HG03354 (cell line): Measurements from ENCODE around the gene ITPRID2.

Experiments
- ATAC-seq: cut with Tn5 transposase; IDR thresholded peaks from one replicate; pipeline ENCODE4 v1.9.1; 2021; ENCODE audit warnings: mild to moderate bottlenecking; ENCODE audit not compliant: unreplicated experiment, poor library complexity, severe bottlenecking

ITPRID2 gene

DNA sequence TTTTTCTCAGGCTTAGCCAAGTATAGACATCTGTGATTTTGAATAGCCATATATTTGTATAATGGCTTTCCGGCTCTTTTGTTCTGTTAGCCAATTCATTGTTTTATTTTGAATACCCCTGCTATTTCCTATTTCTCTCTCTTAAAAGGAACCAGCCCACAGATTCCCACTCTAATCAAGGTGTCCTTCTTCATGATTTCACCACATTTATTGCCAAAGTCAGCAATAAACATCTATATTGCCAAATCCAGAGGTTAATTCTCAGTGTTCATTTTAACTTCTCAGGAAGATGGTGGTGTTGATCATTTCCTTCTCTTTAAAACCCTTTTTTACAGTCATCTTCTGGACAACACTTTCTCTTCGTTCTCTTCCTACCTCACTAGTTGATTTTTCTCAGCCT lies 13.1 kb upstream of the ITPRID2 start:
- ATAC-seq, result no peak

- no peak for ATAC-seq
Observed at GRCh38 chr2:181879295-181879694, 12.2 kb upstream of the ITPRID2 start.

GRCh38 chr2:181882246-181883020 lies 9.1 kb upstream of the ITPRID2 start:
- no peak for ATAC-seq

- ATAC-seq, result no peak
Observed at GRCh38 chr2:181884601-181885000, 6.9 kb upstream of the ITPRID2 start.

GRCh38 chr2:181885096-181885495 lies 6.4 kb upstream of the ITPRID2 start:
- ATAC-seq, result no peak

DNA sequence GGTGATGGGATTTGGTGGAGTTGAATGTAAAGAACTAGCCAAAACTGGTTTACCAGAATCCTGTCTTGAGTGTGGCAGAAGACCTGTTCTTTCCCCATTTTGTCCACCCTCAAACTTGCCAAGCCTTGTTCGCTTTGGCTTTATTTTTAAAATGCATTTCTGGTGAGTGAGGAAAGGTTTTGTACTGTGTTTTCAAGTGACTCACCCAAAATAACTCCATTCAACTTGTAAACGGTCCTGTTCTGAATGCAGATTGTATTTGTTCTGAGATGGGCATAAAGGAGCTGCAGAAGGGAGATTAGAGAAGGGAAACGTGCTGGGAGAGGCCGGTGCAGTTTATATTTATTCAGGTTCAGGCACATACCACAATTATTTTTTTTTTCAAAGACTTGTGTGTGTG lies 5.3 kb upstream of the ITPRID2 start:
- ATAC-seq, result no peak

DNA sequence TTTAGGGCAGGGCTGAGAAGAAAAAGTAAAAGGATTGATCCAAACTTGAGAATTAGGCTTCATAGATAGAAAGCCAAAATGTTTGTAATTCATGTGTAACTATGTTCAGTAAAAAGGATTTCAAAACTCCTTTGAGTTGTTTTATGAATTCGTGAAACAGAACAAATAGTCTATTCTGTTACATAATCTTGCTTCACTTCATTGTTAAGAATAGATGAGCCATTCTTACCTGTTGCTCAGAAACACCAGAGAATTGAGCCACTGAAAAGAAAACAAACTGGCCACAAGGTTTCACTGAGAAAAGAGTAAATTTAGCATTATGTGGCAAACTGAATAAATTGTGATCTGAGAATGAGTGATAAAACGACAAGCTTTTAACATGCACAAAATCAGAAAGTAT lies 4.5 kb upstream of the ITPRID2 start:
- no peak for ATAC-seq

GRCh38 chr2:181889776-181890175 lies 1.8 kb upstream of the ITPRID2 start:
- no peak for ATAC-seq

DNA sequence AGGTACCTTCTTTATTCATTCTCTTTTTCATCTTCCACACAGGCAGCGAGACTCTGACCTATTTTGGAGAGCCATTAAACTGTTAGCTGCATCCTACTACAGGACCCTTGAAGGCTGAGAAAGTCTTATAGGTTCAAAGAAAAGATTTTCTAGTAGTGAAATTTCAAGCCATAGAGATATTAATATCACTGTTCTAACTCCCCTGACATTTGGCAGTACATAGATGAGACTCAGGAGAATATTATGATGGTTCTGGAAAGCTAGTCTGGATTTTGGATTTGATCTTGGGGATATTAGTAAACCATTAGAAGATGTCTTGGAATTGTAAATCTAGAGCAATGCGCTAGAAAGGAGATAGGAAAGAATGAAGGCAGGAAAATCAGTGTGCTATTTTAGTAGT lies 1.3 kb upstream of the ITPRID2 start:
- ATAC-seq, result no peak

GRCh38 chr2:181891966-181892798 lies 652 bp downstream of the ITPRID2 start:
- ATAC-seq, result peak; percentile 71

DNA sequence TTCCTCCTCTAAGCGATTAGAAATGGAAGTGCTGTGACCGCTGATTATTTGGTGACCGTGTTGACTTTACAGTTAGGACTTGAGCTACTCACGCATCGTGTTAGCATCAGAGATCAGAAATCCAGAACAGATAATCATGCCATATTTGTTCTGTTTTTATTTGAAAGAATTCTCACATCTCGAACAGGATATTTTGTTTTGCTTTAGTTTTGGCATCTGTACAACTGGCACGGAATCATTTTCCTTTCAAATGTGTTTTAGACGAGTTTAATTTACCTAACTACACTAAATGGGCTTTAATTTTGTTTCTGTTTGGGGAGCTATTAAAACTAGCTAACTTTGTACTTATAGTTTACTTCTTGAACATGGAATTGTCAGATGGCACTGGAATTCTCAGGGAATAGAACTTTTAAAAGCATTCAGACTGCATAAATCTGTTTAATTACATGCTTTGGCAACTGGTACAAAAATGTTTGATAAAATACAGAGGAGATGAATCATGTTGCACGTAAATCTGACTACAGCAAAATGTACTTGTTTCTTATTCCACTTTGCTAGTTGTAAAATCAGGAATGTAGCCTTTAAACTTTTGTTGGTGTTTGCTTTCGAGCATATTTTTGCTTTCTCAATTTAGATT lies 1.4 kb downstream of the ITPRID2 start:
- no peak for ATAC-seq

DNA sequence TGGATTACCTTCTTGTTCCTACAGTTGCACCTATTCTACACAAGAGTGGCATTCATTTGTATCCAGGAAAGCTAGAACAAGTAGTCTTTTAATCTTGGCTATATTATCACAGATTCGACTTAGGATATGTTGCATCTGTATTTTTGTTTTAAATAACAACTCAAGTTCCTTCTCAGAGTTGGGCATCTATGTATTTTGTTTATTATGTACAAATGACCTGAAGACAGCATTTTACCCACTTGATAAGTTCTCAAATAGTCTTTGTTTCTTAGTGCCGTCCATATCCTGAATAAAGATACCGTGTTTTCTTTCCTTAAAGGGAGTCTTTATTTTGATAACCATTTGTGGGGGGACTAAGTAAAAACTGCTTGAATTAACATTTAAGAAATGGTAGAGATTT lies 2.9 kb downstream of the ITPRID2 start:
- no peak for ATAC-seq

DNA sequence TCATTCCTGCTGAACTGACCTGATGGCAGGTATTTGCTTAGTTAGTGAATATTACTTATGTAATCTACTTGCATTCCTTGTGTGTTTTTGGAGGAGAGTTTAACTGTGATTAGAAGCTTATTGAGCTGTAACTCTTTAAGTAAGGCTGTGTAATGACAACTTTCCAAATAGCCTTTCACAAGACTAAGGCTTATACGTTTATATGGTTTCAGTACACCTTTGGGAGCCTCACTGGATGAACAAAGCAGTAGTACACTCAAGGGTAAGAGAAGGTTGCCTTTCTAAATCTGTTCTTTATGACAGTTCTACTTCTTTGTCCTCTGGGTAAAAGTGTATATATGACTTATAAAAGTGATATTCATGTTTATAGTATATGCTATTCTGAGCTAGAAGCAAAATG lies 4.3 kb downstream of the ITPRID2 start:
- no peak for ATAC-seq

GRCh38 chr2:181896286-181896685 lies 4.8 kb downstream of the ITPRID2 start:
- no peak for ATAC-seq

DNA sequence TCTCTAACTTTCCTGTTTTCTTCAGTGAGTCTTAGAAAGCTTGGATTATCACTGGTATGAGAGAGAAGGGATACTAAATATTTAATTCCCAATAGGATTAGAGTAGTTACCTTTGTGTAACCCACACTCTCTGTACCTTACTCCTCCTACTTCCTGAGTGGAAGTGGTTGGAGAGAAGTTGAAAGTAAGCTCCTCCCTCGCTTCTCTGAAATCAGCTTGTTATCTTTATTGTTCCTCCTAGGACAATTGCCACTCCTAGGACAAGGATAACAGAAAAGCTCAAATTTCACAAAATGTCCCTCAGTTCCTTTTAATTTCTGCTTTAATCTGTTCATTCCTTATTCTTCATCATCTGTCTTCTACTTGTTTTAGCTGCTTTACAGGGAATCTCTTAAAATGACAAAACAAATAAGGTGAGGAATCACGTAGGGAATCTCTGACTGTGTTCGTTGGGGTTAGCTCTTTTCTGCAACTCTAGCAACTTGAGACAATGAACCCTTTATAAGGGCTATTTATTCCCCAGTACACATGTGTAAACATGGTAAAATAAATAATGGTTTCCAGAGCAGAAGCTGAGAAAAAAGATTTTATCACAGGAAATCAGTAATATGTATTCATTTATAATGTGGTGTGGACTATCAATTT lies 8.6 kb downstream of the ITPRID2 start:
- ATAC-seq, result no peak

GRCh38 chr2:181902625-181903024 lies 11.1 kb downstream of the ITPRID2 start:
- ATAC-seq, result no peak

GRCh38 chr2:181904022-181904632 lies 12.6 kb downstream of the ITPRID2 start:
- ATAC-seq, result no peak

DNA sequence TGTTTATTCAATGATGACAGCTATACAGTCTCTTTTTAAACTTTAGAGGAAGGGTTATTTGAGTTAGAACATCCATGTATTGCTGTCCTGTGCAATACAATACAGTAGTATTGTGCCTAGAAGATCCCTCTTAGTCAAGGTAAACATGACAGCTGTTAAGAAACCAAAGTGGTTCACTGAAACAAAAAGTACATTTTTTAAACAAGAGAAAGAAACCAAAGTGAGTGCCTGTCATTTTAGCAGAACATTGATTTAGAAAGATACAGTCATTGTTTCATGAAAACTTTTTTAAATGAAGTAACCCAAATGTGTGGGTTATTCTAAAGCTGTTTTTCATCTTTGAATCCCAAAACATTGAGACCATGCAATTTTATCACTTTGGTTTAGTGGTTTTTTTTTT lies 15.5 kb downstream of the ITPRID2 start:
- ATAC-seq, result no peak

- no peak for ATAC-seq
Observed at GRCh38 chr2:181907635-181908034, 16.1 kb downstream of the ITPRID2 start.
